IMR-90 (cell line): ENCODE measurements around the gene ADD3. TPM values are rescaled to one million over a fixed set of nuclear protein-coding genes. Genes with fewer than 3 reads are reported as not detected.

ENCODE experiments used
- ATAC-seq: fragments of 200-7000 bp; cut with Tn5 transposase; 2 replicates; pipeline ENCODE4 v1.9.1; 2020; ENCODE audit warnings: low read depth, mild to moderate bottlenecking, moderate library complexity
- BruUV-seq: library from RNA; stranded (reverse); fragments of 400-500 nt; replicated peaks from 2 replicates; lab custom pipeline; 2021; lab: Mats Ljungman, UMichigan
- CTCF ChIA-PET: fragments of 300-600 bp; formaldehyde crosslinking; extraction: SDS; loops from one replicate; lab custom pipeline; 2021; ENCODE audit warnings: antibody characterized with exemption; lab: Yijun Ruan, JAX
- POLR2A ChIA-PET: fragments of 300-600 bp; sonication (Branson Sonifier 250); formaldehyde crosslinking; loops from one replicate; lab custom pipeline; 2022; ENCODE audit warnings: antibody characterized with exemption; ENCODE audit not compliant: unreplicated experiment; lab: Charles Lee
- DNase-seq: peaks from one replicate; pipeline ENCODE4 v3.0.0; 2013
- H2AFZ ChIP-seq: replicated peaks from 2 replicates; pipeline ENCODE3; 2013; ENCODE audit warnings: low read length, mild to moderate bottlenecking; ENCODE audit not compliant: poor library complexity
- H2AK5ac ChIP-seq: 2 replicates; pipeline ENCODE4 v1.6.1; 2013; ENCODE audit warnings: low read depth, low read length, inconsistent platforms
- H2AK9ac ChIP-seq: replicated peaks from 2 replicates; pipeline ENCODE3; 2013; ENCODE audit warnings: mild to moderate bottlenecking, low read depth, low read length, moderate library complexity; ENCODE audit not compliant: poor library complexity
- H2BK120ac ChIP-seq: 2 replicates; pipeline ENCODE4 v1.6.1; 2013; ENCODE audit warnings: low read depth, low read length, inconsistent platforms
- H2BK15ac ChIP-seq: 3 replicates; pipeline ENCODE4 v1.6.1; 2013; ENCODE audit warnings: low read depth, low read length, inconsistent platforms
- H2BK20ac ChIP-seq: 2 replicates; pipeline ENCODE4 v1.6.1; 2013; ENCODE audit warnings: low read depth, mild to moderate bottlenecking, inconsistent platforms, low read length, moderate library complexity
- H2BK5ac ChIP-seq: 2 replicates; pipeline ENCODE4 v1.6.1; 2013; ENCODE audit warnings: mild to moderate bottlenecking, low read depth, low read length, inconsistent platforms; ENCODE audit not compliant: poor library complexity, severe bottlenecking
- H3K14ac ChIP-seq: replicated peaks from 2 replicates; pipeline ENCODE4 v1.6.1; 2013; ENCODE audit warnings: low read depth, low read length, inconsistent platforms
- H3K18ac ChIP-seq: 2 replicates; pipeline ENCODE4 v1.6.1; 2013; ENCODE audit warnings: low read depth, low read length, control low read depth
- H3K23ac ChIP-seq: 2 replicates; pipeline ENCODE4 v1.6.1; 2013; ENCODE audit warnings: low read depth, low read length, inconsistent platforms
- H3K27ac ChIP-seq: 2 replicates; pipeline ENCODE4 v1.5.1; 2013; ENCODE audit warnings: mild to moderate bottlenecking, control low read depth, low read length; ENCODE audit not compliant: insufficient read depth
- H3K27me3 ChIP-seq: 2 replicates; pipeline ENCODE4 v1.6.1; 2013; ENCODE audit warnings: low read length; ENCODE audit not compliant: control insufficient read depth, insufficient read depth
- H3K36me3 ChIP-seq: 2 replicates; pipeline ENCODE4 v1.6.1; 2013; ENCODE audit warnings: low read length, mixed read lengths; ENCODE audit not compliant: control insufficient read depth, insufficient read depth
- H3K4ac ChIP-seq: 2 replicates; pipeline ENCODE4 v1.6.1; 2013; ENCODE audit warnings: low read depth, low read length, inconsistent platforms
- H3K4me1 ChIP-seq: 2 replicates; pipeline ENCODE4 v1.6.1; 2013; ENCODE audit warnings: low read length, mixed read lengths; ENCODE audit not compliant: control insufficient read depth, insufficient read depth
- H3K4me2 ChIP-seq: 2 replicates; pipeline ENCODE4 v1.6.1; 2013; ENCODE audit warnings: low read depth, mild to moderate bottlenecking, control low read depth, low read length, moderate library complexity
- H3K4me3 ChIP-seq: 2 replicates; pipeline ENCODE4 v1.5.1; 2013; ENCODE audit warnings: low read depth, mild to moderate bottlenecking, control low read depth, low read length, moderate library complexity; ENCODE audit not compliant: insufficient read depth
- H3K56ac ChIP-seq: 2 replicates; pipeline ENCODE4 v1.6.1; 2013; ENCODE audit warnings: low read length, inconsistent platforms; ENCODE audit not compliant: insufficient read depth; ENCODE audit errors: extremely low read depth
- H3K79me1 ChIP-seq, 2 experiments: 2 replicates each; pipeline ENCODE4 v1.6.1; 2013; ENCODE audit warnings: low read length in 2 of 2, inconsistent platforms in 1 of 2, low read depth in 1 of 2
- H3K9ac ChIP-seq: 2 replicates; pipeline ENCODE4 v1.6.1; 2013; ENCODE audit warnings: low read depth, low read length, control low read depth
- H3K9me1 ChIP-seq: 2 replicates; pipeline ENCODE4 v1.6.1; 2013; ENCODE audit warnings: low read length, inconsistent platforms; ENCODE audit not compliant: insufficient read depth
- H3K9me3 ChIP-seq: 2 replicates; pipeline ENCODE4 v1.6.1; 2013; ENCODE audit warnings: low read length; ENCODE audit not compliant: control insufficient read depth, insufficient read depth
- H4K20me1 ChIP-seq: 2 replicates; pipeline ENCODE4 v1.6.1; 2013; ENCODE audit warnings: low read length, inconsistent platforms; ENCODE audit not compliant: insufficient read depth
- H4K5ac ChIP-seq: 2 replicates; pipeline ENCODE4 v1.6.1; 2013; ENCODE audit warnings: mild to moderate bottlenecking, low read depth, low read length, control low read depth
- H4K8ac ChIP-seq, 2 experiments: 2 replicates each; pipeline ENCODE4 v1.6.1; 2013; ENCODE audit warnings: low read depth in 2 of 2, low read length in 2 of 2, control low read depth in 1 of 2, inconsistent platforms in 1 of 2
- H4K91ac ChIP-seq: 2 replicates; pipeline ENCODE4 v1.6.1; 2013; ENCODE audit warnings: low read depth, low read length, inconsistent platforms; ENCODE audit not compliant: insufficient read depth
- BHLHE40 ChIP-seq: fragments of 150-350 bp; IDR thresholded peaks from 2 replicates; pipeline ENCODE4 v1.6.1; 2016; ENCODE audit warnings: mild to moderate bottlenecking, low read depth, low read length
- CEBPB ChIP-seq: IDR thresholded peaks from 2 replicates; pipeline ENCODE4 v1.6.1; 2012; ENCODE audit warnings: low read depth, low read length, improper control_type of control experiment
- CHD1 ChIP-seq: IDR thresholded peaks from 2 replicates; pipeline ENCODE4 v1.6.1; 2012; ENCODE audit warnings: low read depth, low read length, improper control_type of control experiment
- CTCF ChIP-seq: conservative IDR thresholded peaks from 2 replicates; pipeline ENCODE4 v1.5.1; 2012; ENCODE audit warnings: mild to moderate bottlenecking, low read depth, low read length, improper control_type of control experiment
- ELK1 ChIP-seq: fragments of 150-350 bp; IDR thresholded peaks from 2 replicates; pipeline ENCODE4 v1.6.1; 2016; ENCODE audit warnings: low read depth, mild to moderate bottlenecking, low read length, moderate library complexity, borderline replicate concordance
- FOS ChIP-seq: fragments of 150-350 bp; IDR thresholded peaks from 2 replicates; pipeline ENCODE4 v1.6.1; 2016; ENCODE audit warnings: low read depth, low read length
- MAFK ChIP-seq: IDR thresholded peaks from 2 replicates; pipeline ENCODE4 v1.6.1; 2012; ENCODE audit warnings: low read depth, low read length, improper control_type of control experiment
- MAZ ChIP-seq: IDR thresholded peaks from 2 replicates; pipeline ENCODE4 v1.6.1; 2012; ENCODE audit warnings: low read depth, mild to moderate bottlenecking, low read length, improper control_type of control experiment, moderate library complexity, borderline replicate concordance
- MXI1 ChIP-seq: IDR thresholded peaks from 2 replicates; pipeline ENCODE4 v1.6.1; 2012; ENCODE audit warnings: low read depth, mild to moderate bottlenecking, low read length, moderate library complexity, borderline replicate concordance
- NFE2L2 ChIP-seq: fragments of 150-350 bp; IDR thresholded peaks from 2 replicates; pipeline ENCODE4 v1.6.1; 2016; ENCODE audit warnings: low read depth, mild to moderate bottlenecking, low read length
- POLR2A ChIP-seq: IDR thresholded peaks from 2 replicates; pipeline ENCODE4 v1.6.1; 2012; ENCODE audit warnings: mild to moderate bottlenecking, low read depth, low read length
- RAD21 ChIP-seq: IDR thresholded peaks from 2 replicates; pipeline ENCODE4 v1.6.1; 2012; ENCODE audit warnings: low read length, improper control_type of control experiment
- RCOR1 ChIP-seq: IDR thresholded peaks from 2 replicates; pipeline ENCODE4 v1.6.1; 2012; ENCODE audit warnings: mild to moderate bottlenecking, low read length, improper control_type of control experiment; ENCODE audit not compliant: insufficient replicate concordance
- RFX5 ChIP-seq: IDR thresholded peaks from 2 replicates; pipeline ENCODE4 v1.8.0; 2012; ENCODE audit warnings: low read depth, mild to moderate bottlenecking, low read length, moderate library complexity
- USF2 ChIP-seq: fragments of 150-350 bp; IDR thresholded peaks from 2 replicates; pipeline ENCODE4 v1.6.1; 2017; ENCODE audit warnings: mild to moderate bottlenecking, antibody characterized with exemption, low read length, low read depth
- WGBS, 2 experiments: methylation state at CpG; one replicate each; pipeline versions ENCODE4 v1.1.5 to v1.1.7; 2013; ENCODE audit warnings: missing lambda C conversion rate in 2 of 2; ENCODE audit not compliant: insufficient read length in 1 of 2; ENCODE audit errors: extremely low coverage in 2 of 2; 5-methylcytosine and 5-hydroxymethylcytosine counted together
- dilution Hi-C: fragments of 300-500 bp; cut with HindIII; formaldehyde crosslinking; loops from one replicate; pipeline ENCODE4 v1.14.3; 2018; ENCODE audit warnings: low sequenced_read_pairs; ENCODE audit not compliant: unreplicated experiment
- in situ Hi-C: fragments of 300-500 bp; cut with MboI; formaldehyde crosslinking; loops from 3 replicates; pipeline ENCODE4 v1.14.3; 2019; ENCODE audit warnings: low sequenced_read_pairs, inconsistent platforms, mixed read lengths
- intact Hi-C: fragments of 100-400 bp; cut with micrococcal nuclease; formaldehyde crosslinking; loops from 2 replicates; pipeline ENCODE4 v1.10.0; 2022
- polyA plus RNA-seq, 3 experiments: library from polyadenylated mRNA; depleted of rRNA; stranded (reverse); fragments of >200 nt; gene quantifications; 2 replicates each; pipeline ENCODE4 v1.2.3, GENCODE V29; 2012; ENCODE audit warnings: low replicate concordance in 1 of 3
- total RNA-seq: library from RNA; depleted of rRNA; stranded (reverse); fragments of >200 nt; gene quantifications from 2 replicates; pipeline ENCODE4 v1.2.3, GENCODE V29; 2012

The ADD3 gene
- total and polyA plus RNA-seq, 2 of the 4 experiments (the other 2 are of a cell fraction) = 138 to 212 TPM

- Histone ChIP-seq H3K4me3 (no peak overlapping the region), H3K9me1 (peaks cover 3% of the 10 kb centered on the region; the same call in 1 of the 2 replicates), H3K4me1 (no peaks in the 10 kb centered on the region), H3K27me3 (no peaks in the 10 kb centered on the region), H3K79me1 (peaks cover 0 to under 1% of the 10 kb centered on the region in 2 experiments; a peak in 2 of 4 replicates), H3K9me3 (no peaks in the 10 kb centered on the region), H2BK5ac (no peak overlapping the region), H3K4ac (no peak overlapping the region), H4K8ac (no peak overlapping the region), H4K20me1 (no peaks in the 10 kb centered on the region), H3K18ac (no peak overlapping the region), H2BK20ac (no peak overlapping the region), H3K4me2 (no peak overlapping the region), H4K91ac (no peak overlapping the region), H2BK15ac (no peak overlapping the region), H3K14ac (no peak overlapping the region), H2AFZ (no peak overlapping the region), H4K5ac (no peak overlapping the region), H3K23ac (no peak overlapping the region), H3K9ac (no peak overlapping the region), H3K56ac (no peak overlapping the region), H3K36me3 (peaks cover 24% of the 10 kb centered on the region), H3K27ac (no peak overlapping the region), H2AK9ac (no peak overlapping the region), H2AK5ac (no peak overlapping the region), H2BK120ac (no peak overlapping the region)
- no TSS peak for BruUV-seq
- in situ Hi-C loops = no loop called here
- no CpG with 5 or more reads among the region's 1 CpG for WGBS, 2 experiments
- ATAC-seq (no peak), DNase-seq (no peak)
- intact Hi-C loops = no loop called here
- CTCF ChIA-PET = interaction anchor here (1.1 to 1.7 kb wide), 3 partner anchors 11 to 235 kb away, joined by 3 to 7 read pairs (median 4); no protein-coding TSS in a partner anchor
- dilution Hi-C loops = no loop called here
- POLR2A ChIA-PET = no interaction called here
- TF ChIP-seq USF2 (no peak), MAFK (no peak), CEBPB (no peak), FOS (no peak), RCOR1 (no peak), POLR2A (no peak), CHD1 (no peak), MXI1 (no peak), RAD21 (no peak), BHLHE40 (no peak), RFX5 (no peak), CTCF (no peak), NFE2L2 (no peak), ELK1 (no peak), MAZ (no peak)
Measured at GRCh38 chr10:110118891-110119621, 111.3 kb downstream of the ADD3 start.
